Brain pericyte (primary cell): ENCODE results near the gene ZNF468.
"Not testable (repeated sequence)": the region's sequence is repeated elsewhere in the genome, so short reads cannot be mapped to it uniquely, and the experiment has no call there.

Experiments
- DNase-seq: peaks from one replicate; pipeline ENCODE4 v3.0.0-alpha.2; 2012; ENCODE audit warnings: low read depth, low spot score

The ZNF468 gene

DNA sequence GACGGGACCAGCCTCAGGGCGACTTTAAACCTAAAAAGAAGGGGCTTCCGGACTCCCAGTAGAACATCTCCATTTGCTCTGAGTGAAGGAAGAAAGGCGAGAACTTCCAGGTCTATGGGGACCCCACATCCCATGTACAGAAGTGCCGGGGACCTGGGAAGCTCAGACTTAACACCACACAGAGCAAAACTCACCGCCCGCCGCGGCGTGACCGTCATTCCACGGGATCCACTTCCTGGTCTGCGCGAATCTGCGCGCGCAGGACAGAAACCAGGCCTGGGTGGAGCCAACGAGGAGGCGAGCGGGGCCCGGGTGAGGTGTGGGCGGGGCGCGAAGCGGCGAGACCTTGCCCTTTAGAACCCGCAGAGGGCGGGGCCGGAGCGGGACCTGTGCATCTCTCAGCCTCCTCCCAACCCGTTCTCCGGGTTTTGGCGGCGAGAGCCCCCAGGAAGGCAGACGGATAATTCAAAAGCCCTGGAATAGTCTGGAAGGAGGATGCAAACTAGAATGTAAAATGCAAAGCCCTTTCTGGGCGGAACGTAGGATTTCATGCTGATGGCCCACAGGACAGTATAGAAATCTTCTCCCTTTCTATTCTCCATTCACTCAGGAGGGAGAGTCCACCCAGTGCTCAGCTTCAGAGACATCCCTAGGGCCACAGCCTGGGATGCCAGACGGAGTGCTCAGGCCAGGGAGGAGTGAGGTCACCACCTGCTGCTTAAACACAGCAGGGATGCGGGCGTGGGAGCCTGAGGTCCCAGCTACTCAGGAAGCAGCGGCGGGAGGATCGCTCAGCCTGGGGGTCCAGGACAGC, at the start of gene ZNF468:
Gene ZNF468, minus strand, starts transcription at position 242 of the 814 bp plus-strand sequence. CDS start 3,347 bp downstream, outside the sequence.
- not testable (repeated sequence) for DNase-seq

DNA sequence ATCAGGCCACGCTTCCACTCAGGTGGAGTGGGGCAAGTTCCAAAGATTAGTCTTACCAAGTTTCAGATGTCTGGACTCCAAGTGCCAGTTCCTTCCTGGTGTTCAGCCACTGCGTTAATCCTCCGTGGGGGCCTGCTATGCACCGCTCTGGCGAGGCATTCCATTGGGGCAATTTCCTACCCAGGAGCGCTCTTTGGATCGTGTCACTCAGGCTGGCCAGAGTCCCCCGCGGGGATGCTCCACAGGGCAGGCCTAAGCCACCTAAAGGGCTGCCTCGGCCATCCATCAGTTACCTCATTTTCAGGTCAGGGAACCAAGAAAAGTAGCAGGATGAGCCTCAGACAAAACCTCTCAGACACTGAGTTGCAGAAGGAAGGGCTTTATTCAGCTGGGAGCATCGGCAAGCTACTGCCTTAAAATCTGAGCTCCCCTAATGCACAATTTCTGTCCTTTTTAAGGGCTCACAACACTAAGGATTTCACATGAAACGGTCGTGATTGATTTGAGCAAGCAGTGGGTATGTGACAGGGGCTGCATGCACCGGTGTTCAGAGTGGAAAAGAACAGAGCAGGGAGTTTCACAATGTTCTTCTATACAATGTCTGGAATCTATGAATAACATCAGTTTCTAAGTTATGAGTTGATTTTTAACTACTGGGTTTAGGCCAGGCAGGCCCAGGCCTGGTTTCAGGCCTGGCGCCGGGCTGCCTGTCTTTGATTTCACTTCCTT, 46.8 kb upstream of the ZNF468 start:
- DNase-seq = not testable (repeated sequence)

DNA sequence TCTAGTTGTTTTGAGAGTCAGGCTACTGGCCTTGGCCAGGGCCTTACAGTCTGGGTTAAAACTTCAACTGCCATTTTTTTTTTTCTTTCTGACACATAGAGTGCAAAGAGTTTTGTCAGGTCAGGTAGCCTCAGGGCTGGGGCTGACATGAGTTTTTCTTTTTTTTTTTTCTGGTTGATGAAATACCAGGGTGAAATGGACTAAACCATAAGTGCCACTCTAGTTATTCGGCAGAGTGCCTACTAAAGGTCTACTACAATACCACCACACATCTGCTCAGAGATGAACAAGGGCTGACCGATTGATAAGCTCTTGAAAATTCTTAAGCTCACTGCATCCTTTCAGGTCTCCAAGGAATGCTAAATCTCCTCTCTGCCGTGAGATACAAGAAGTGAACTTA, 44.4 kb upstream of the ZNF468 start:
- DNase-seq = no peak

DNA sequence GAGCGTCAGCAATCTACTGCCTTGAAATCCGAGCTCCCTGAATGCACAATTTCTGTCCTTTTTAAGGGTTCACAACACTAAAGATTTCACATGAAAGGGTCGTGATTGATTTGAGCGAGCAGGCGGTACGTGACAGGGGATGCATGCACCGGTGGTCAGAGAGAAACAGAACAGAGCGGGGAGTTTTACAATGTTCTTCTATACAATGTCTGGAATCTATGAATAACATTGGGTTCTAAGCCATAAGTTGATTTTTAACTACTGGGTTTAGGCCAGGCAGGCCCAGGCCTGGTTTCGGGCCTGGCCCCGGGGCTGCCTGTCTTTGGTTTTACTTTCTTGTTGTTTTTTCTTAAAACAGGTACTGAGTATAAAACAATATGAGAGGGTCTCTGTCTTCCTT, 41.2 kb upstream of the ZNF468 start:
- not testable (repeated sequence) for DNase-seq

DNA sequence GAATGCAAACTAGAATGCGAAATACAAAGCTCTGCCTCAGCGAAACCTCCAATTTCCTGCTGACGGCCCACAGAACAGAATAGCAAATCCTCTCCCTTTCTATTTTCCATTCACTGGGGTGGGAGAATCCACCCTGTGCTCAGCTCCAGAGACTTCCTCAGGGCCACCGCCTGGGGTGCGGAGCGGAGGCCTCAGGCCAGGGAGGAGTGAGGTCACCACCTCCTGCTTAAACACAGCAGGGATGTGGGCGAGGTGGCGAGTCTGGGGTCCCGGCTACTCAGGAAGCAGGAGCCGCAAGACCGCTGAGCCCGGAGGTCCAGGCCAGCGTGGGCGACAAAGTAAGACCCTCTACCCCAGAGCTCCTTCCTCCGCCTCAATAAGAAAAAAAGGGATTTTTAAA, 40.7 kb upstream of the ZNF468 start:
- DNase-seq = no peak

DNA sequence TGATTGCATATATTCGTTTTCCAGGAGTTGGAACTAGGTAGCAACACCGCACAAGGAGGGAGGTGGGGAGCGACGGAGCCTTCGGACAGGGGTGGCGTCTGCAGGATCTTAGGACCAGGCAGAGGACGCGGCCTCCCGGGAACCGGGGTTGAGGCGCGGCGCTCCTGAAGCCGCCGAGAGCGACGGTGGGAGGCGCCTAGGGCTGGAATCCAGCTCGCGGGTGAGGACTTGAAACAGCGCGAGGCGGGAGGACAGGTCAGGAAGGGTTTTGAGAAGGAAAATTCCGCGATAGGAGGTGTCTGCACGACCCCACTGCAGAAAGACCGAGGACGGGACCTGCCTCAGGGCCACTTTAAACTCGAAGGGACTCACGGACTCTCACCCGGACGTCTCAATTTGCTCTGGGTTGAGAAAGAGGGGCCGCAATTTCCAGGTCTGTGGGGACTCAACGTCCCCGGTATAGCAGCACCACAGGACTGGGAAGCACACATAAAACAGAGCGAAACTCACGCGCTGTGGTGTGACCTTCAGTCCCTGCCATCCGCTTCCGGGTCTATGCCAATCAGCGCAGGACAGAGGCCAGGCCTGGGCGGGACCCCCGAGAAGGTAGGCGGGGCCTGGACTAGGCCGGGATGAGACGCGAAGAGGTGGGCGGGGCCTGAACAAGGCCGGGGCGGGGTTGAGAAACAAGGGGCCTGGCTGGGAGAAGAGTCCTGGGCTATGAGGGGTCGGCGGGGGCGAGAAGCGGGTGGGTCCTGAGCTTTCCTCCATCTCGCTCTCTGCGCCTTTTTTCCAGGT, 39.9 kb upstream of the ZNF468 start, which contains the start of gene ZNF320:
Gene ZNF320, minus strand, starts transcription at position 498 of the 798 bp plus-strand sequence. CDS start 7,380 bp downstream, outside the sequence.
- DNase-seq = peak; percentile 69

DNA sequence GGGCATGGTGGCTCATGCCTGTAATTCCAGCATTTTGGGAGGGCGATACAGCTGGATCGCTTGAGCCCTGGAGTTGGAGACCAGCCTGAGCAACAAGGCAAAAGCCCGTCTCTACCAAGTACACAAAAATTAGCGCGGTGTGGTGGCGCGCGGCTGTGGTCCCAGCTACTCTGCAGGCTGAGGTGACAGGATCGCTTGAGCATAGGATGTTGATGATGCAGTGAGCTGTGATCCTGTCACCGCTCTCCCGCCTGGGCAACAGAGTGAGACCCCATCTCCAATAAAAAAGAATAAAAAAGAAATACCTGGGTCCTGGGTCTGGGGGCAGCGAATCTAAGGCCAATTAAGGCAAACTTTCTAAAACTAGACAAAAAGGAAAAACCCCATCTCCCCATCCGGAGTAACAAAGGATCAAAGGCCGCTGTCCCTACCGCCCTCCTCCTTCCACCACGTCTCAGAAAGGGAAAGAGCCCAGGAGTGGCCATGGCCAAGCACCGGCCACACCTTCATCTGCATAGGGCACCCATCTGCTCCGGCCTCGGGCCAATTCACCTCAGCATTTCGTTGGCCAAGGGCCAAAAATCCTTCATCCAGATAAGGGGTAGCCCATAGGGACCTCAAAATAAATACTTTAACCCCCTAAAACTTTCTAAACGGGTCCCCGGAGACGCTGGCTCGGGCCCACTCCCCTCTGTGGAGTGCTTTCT, 39.2 kb upstream of the ZNF468 start:
- no peak for DNase-seq

DNA sequence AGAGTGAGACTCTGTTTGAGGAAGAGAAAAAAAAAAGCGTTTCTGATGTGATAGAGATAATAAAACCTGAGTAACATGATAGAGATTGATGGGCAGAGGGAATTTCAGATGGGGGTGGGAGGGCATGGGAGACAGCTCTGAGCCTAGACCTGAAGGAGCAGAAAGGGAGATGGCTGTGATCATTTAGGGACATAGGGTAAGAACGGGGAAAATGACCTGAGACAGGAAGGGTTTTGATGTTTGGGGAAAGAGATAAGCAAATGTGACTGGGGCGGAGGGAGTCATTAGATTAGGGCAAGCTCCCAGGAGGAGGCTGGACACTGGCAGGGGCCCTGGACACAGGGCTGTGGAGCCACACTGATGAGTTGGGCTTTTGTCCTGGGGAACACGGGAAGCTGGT, 33.9 kb upstream of the ZNF468 start:
- DNase-seq = no peak

DNA sequence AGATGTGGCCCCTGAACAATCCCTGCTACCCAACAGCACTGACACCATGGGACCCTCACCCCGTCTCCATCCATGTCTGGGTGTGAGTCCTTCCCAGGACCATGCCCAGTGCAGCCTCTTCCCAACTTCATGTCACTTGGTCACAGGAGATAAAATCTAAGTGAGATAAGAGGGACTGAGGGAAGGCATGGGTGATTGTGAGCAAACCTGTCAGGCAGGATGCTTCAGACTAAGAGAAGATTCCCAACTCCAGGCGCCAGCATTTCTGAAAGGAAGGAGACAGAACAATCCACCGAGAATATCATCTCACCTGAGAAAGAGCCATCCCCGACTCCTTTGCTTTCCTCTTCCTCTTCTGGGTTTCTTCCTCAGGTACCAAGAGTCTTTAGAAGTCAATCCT, 32.5 kb upstream of the ZNF468 start:
- no peak for DNase-seq

DNA sequence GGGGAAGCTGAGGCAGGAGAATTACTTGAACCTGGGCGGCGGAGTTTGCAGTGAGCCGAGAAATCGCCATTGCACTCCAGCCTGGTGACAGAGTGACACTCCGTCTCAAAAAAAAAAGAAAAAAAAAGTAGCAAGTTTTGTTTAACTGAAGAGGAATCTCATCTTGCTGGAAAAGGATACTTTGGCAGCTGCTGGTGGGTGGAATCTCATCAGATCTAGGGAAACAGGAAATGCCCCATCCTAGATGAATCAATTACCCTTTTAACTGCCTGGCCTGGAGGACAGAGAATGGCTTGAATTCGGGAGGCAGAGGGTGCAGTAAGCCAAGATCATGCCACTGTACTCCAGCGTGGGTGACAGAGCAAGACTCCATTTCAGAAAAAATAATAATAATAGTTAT, 31.7 kb upstream of the ZNF468 start:
- DNase-seq = no peak

DNA sequence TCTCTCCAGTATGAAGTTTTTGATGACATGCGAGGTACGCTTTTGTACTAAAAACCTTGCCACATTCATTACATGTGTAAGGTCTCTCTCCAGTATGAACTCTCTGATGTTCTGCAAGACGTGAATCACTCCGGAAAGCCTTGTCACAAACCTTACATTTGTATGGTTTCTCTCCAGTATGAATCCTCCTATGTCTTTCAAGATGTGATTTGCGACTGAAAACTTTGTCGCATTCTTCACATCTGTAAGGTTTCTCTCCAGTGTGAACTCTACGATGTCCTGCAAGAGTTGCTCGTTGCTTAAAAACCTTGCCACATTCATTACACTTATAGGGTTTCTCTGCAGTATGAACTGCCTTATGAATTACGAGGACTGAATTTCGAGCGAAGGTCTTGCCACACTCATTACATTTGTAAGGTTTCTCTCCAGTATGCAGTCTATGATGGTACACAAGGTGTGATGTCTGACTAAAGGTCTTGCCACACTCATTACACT, 23.5 kb upstream of the ZNF468 start:
- no peak for DNase-seq

DNA sequence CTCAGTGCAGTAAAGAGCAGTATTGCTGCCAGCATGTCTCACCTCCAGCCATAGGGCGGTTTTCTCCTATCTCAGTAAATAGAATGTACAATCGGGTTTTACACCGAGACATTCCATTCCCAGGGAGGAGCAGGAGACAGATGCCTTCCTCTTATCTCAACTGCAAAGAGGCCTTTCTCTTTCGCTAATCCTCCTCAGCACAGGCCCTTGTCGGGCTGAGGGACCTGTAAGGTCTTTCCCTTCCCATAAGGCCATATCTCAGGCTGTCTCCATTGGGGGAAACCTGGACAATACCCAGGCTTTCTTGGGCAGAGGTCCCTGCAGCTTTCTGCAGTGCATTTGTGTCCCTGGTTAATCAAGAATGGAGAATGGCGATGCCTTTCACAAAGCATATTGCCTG, 15.6 kb upstream of the ZNF468 start:
- not testable (repeated sequence) for DNase-seq

DNA sequence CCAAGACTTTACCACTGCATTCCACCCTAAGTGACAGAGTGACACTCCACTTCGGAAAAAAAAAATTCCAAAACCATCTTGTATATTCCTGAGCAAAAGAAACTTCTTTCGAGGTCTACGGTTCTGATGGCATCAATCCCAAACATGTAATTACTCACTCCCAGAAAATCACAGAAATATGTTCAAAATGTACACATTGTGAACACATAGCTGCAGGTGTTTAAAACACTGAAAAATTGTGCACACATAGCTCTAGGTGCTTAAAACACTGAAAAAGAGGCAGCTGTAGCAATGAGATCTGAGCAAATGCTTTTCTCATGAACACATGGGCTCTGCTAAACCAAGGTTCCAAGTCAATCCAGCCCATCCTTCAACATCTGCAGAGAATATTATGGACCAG, 14.0 kb upstream of the ZNF468 start:
- DNase-seq = no peak

DNA sequence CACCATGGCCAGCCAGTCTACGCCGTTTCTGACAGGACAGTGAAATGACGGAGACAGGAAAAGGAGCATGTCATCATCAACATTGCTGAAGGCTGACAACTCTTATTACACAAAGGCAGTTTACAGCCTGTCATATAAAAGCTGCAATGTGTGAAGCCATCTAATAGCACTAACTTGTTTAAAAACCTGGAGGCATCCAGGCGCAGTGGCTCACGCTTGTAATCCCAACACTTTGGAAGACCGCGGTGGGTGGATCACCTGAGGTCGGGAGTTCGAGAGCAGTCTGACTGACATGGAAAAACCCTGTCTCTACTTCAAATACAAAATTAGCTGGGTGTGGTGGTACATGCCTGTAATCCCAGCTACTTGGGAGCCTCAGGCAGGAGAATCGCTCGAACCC, 10.6 kb upstream of the ZNF468 start:
- DNase-seq = not testable (repeated sequence)

DNA sequence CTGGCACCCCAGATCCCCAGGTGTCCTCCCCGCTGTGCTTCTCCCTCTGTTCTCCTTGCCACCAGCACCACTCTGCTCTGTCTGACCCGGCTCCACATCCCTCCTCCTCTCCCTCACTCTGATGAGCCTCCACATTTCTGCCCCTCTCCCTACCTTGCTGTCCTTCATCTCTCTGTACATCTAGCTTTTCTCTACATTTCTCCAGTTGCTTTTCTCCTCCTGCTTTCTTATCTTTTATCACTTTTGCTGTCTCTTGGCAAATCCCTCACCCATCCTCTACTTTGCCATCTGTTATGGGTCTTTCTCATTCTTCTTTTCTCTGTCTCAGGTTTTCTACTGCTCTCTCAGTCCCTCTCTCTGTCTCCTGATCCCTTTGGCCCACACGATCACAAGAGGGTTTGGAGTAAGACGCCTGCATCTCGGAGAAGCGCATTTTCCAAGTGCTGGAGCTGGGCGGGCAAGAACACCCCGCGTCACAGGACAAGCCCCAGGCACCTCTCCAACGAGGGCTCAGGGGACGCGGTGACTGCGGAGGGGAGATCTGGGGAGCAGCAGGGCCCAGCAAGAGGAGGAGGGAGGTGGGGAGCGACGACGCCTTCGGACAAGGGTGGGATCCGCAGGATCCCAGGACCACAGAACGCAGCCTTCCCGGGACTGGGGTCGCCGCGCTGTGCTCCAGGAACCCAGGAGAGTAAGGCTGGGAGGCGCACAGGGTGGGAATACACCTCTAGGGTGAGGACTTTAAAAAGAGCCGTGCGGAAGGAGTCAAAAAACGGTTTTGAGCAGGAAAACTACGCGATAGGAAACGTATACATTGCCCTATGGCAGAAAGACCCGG, 660 bp downstream of the ZNF468 start:
- not testable (repeated sequence) for DNase-seq

DNA sequence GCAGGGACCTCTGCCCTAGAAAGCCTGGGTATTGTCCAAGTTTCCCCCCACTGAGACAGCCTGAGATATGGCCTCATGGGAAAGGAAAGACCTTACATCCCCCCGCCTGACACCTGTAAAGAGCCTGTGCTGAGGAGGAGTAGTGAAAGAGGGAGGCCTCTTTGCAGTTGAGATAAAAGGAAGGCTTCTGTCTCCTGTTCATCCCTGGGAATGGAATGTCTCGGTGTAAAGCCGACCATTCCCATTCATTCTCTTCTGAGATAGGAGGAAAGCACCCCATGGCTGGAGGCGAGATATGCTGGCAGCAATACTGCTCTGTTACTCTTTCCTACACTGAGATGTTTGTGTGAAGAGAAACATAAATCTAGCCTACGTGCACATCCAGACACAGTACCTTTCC, 10.1 kb downstream of the ZNF468 start:
- not testable (repeated sequence) for DNase-seq

DNA sequence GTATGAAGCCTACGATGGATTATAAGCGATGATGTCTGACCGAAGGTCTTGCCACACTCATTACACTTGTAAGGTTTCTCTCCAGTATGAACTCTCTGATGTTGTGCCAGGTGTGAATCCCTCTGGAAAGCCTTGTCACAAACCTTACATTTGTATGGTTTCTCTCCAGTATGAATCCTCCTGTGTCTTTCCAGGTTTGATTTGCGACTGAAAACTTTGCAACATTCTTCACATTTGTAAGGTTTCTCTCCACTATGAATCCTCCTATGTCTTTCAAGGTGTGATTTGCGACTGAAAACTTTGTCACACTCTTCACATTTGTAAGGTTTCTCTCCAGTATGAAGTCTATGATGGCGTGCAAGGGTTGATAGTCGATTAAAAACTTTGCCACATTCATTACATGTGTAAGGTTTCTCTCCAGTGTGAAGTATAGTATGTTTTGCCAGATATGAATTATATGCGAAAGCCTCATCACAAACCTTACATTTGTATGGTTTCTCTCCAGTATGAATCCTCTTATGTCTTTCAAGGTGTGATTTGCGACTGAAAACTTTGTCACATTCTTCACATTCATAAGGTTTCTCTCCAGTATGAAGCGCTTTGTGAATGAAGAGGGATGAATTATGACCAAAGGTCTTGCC, 16.5 kb downstream of the ZNF468 start:
- not testable (repeated sequence) for DNase-seq

DNA sequence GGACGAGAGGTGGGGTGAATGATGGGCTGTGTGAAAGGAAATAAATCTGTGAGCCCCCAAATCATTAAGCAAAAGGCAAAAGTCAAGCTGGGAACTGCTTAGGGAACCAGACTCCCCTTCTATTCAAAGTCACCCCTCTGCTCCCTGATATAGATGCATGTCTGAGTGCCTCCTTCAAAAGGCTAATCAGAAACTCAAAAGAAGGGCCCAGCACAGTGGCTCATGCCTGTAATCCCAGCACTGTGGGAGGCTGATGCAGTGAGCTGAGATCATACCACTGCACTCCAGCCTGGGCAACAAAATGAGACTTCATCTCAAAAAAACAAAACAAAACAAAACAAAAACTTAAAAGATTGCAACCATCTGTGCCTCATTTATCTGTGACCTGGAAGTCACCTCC, 23.1 kb downstream of the ZNF468 start:
- DNase-seq = not testable (repeated sequence)

DNA sequence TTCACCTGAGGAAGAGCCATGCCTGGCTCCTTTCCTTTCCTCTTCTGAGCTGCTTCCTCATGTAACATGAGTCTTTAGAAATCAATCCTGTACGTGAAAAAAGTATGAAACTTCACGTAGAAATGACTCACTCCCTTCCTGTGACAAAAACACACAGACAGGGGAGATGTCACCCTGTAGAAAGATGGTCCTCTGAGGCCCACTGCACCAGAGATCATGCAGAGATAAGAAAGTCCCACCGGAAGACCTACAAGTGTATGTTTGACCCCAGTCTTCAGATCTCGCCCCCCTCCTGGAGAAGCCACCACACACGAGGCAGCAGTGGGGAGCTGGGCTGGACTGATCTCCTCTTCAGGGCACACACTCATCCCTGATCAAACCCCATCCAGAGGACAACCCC, 23.9 kb downstream of the ZNF468 start:
- not testable (repeated sequence) for DNase-seq

DNA sequence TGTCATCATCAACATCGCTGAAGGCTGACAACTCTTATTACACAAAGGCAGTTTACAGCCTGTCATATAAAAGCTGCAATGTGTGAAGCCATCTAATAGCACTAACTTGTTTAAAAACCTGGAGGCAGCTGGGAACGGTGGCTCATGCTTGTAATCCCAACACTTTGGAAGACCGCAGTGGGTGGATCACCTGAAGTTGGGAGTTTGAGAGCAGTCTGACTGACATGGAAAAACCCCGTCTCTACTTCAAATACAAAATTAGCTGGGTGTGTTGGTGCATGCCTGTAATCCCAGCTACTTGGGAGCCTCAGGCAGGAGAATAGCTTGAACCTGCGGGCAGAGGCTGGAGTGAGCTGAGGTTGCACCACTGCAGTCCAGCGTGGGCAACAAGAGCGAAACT, 27.6 kb downstream of the ZNF468 start:
- not testable (repeated sequence) for DNase-seq
